Activated CD8-positive, alpha-beta T cell treated with anti-CD3 and anti-CD28 coated beads for 36 hours (primary cell): ENCODE measurements around the gene COL13A1. TPM values are rescaled to one million over a fixed set of nuclear protein-coding genes. Genes with fewer than 3 reads are reported as not detected.

ENCODE experiments used
- ATAC-seq: fragments of 200-7000 bp; cut with Tn5 transposase; one replicate; pipeline ENCODE4 v1.10.0; 2021; ENCODE audit warnings: mild to moderate bottlenecking, moderate library complexity
- CTCF ChIA-PET: fragments of 350-600 bp; sonication (Branson Sonifier 250); formaldehyde crosslinking; loops from one replicate; lab custom pipeline; 2021; ENCODE audit warnings: antibody characterized with exemption; lab: Charles Lee
- POLR2A ChIA-PET: fragments of 350-600 bp; sonication (Branson Sonifier 250); formaldehyde crosslinking; loops from one replicate; lab custom pipeline; 2021; ENCODE audit warnings: antibody characterized with exemption; lab: Charles Lee
- DNase-seq: peaks from one replicate; pipeline ENCODE4 v3.0.0-alpha.2; 2020
- H3K27ac Mint-ChIP-seq: one replicate; pipeline ENCODE4 v1.8.0; 2021; ENCODE audit warnings: mild to moderate bottlenecking, mixed read lengths
- H3K27me3 Mint-ChIP-seq: one replicate; pipeline ENCODE4 v1.8.0; 2021; ENCODE audit warnings: mixed read lengths
- H3K36me3 Mint-ChIP-seq: one replicate; pipeline ENCODE4 v1.8.0; 2021; ENCODE audit warnings: low read depth, mixed read lengths
- H3K4me1 Mint-ChIP-seq: one replicate; pipeline ENCODE4 v1.8.0; 2021; ENCODE audit warnings: low read depth, mixed read lengths
- H3K4me3 Mint-ChIP-seq: one replicate; pipeline ENCODE4 v1.8.0; 2021; ENCODE audit warnings: mild to moderate bottlenecking, moderate library complexity, mixed read lengths
- H3K9me3 Mint-ChIP-seq: one replicate; pipeline ENCODE4 v1.8.0; 2021; ENCODE audit warnings: mixed read lengths
- CTCF ChIP-seq: fragments of 200-600 bp; IDR thresholded peaks from one replicate; pipeline ENCODE4 v1.8.0; 2022; ENCODE audit warnings: antibody characterized with exemption, mild to moderate bottlenecking
- intact Hi-C: fragments of 100-400 bp; cut with micrococcal nuclease; formaldehyde crosslinking; loops from one replicate; pipeline ENCODE4 v1.10.0; 2022
- total RNA-seq, 2 experiments: library from RNA; stranded (reverse); gene quantifications; one replicate each; pipeline ENCODE4 v1.2.3, GENCODE V29; 2021

Gene COL13A1
- total RNA-seq, 2 experiments from 2014 or later, result not detected

GRCh38 chr10:69957886-69958555 is 156.3 kb downstream of the COL13A1 start:
- POLR2A ChIA-PET, result interaction anchor here (0.6 kb wide), 1 partner anchor 177 kb away, joined by 3 read pairs; no protein-coding TSS in a partner anchor
- peak; percentile 86 for ATAC-seq

GRCh38 chr10:69958556-69958902 is 156.8 kb downstream of the COL13A1 start:
- Mint-ChIP-seq H3K36me3 (no peaks in the 10 kb centered on the region), H3K27me3 (peaks cover 2% of the 10 kb centered on the region), H3K27ac (no peak overlapping the region), H3K4me1 (no peaks in the 10 kb centered on the region), H3K9me3 (no peaks in the 10 kb centered on the region), H3K4me3 (no peak overlapping the region)
- DNase-seq (no peak), ATAC-seq (no peak)
- ChIA-PET POLR2A (no interaction called here), CTCF (interaction anchor here (0.6 to 3.8 kb wide), 48 partner anchors 9 to 443 kb away, joined by 3 to 24 read pairs (median 4); partner anchors contain the start of gene TYSND1)
- intact Hi-C loops, result no loop called here
- no peak for TF ChIP-seq CTCF

More at GRCh38 chr10:69957886-69958555, 156.3 kb downstream of the COL13A1 start:
- peak; percentile 78 for TF ChIP-seq CTCF
- no peaks in the 10 kb centered on the region for H3K36me3 Mint-ChIP-seq
- no peak overlapping the region for H3K4me3 Mint-ChIP-seq
- peaks cover 2% of the 10 kb centered on the region for H3K27me3 Mint-ChIP-seq
- CTCF ChIA-PET, result interaction anchor here (0.6 to 3.8 kb wide), 48 partner anchors 8 to 442 kb away, joined by 3 to 24 read pairs (median 4); partner anchors contain the start of gene TYSND1
- intact Hi-C loops, result no loop called here
- peak; percentile 37 for DNase-seq
- no peaks in the 10 kb centered on the region for H3K9me3 Mint-ChIP-seq
- no peak overlapping the region for H3K27ac Mint-ChIP-seq
- H3K4me1 Mint-ChIP-seq, result no peaks in the 10 kb centered on the region

- DNase-seq (no peak), ATAC-seq (no peak)
- Mint-ChIP-seq H3K36me3 (no peaks in the 10 kb centered on the region), H3K4me1 (no peaks in the 10 kb centered on the region), H3K9me3 (no peaks in the 10 kb centered on the region), H3K4me3 (no peak overlapping the region), H3K27ac (no peak overlapping the region), H3K27me3 (peaks cover 2% of the 10 kb centered on the region)
- intact Hi-C loops, result no loop called here
- POLR2A ChIA-PET, result no interaction called here
- CTCF ChIA-PET, result interaction anchor here (1.0 to 3.8 kb wide), 17 partner anchors 8 to 444 kb away, joined by 3 to 24 read pairs (median 4); no protein-coding TSS in a partner anchor
- TF ChIP-seq CTCF, result no peak
These were observed 158.2 kb downstream of the COL13A1 start for GRCh38 chr10:69959911-69960310.

GRCh38 chr10:69960606-69960987 is 158.9 kb downstream of the COL13A1 start:
- no peaks in the 10 kb centered on the region for H3K36me3 Mint-ChIP-seq
- H3K9me3 Mint-ChIP-seq, result no peaks in the 10 kb centered on the region
- intact Hi-C loops, result no loop called here
- POLR2A ChIA-PET, result no interaction called here
- H3K27me3 Mint-ChIP-seq, result peaks cover 3% of the 10 kb centered on the region
- DNase-seq (no peak), ATAC-seq (no peak)
- H3K4me1 Mint-ChIP-seq, result no peaks in the 10 kb centered on the region
- CTCF ChIA-PET, result interaction anchor here (1.1 to 3.8 kb wide), 3 partner anchors 46 to 274 kb away, joined by 3 to 24 read pairs (median 4); no protein-coding TSS in a partner anchor
- no peak for TF ChIP-seq CTCF
- no peak overlapping the region for H3K4me3 Mint-ChIP-seq
- no peak overlapping the region for H3K27ac Mint-ChIP-seq
